Gastrocnemius medialis (tissue), 4 donors: Measurements from ENCODE around the gene HSPG2.

Experiments
- POLR2A ChIP-seq, 2 donors: fragments of 450-650 bp; IDR thresholded peaks; one replicate each; pipeline ENCODE4 v1.6.1; 2017; ENCODE audit warnings: antibody characterized with exemption in 2 of 2, mild to moderate bottlenecking in 2 of 2, moderate library complexity in 2 of 2
- TF ChIP-seq, protein P1 (sequence below), 5 experiments: fragments of 450-650 bp in 3 of 5; fragments of 200-600 bp in 2 of 5; sonication (generic) in 2 of 5; IDR thresholded peaks in 4 of 5; conservative IDR thresholded peaks in 1 of 5; 1 replicate in 4 of 5; 2 replicates in 1 of 5; pipeline ENCODE4 v1.5.1; 2016 to 2019; ENCODE audit warnings: antibody characterized with exemption in 5 of 5, mild to moderate bottlenecking in 3 of 5, moderate library complexity in 3 of 5

DNA sequence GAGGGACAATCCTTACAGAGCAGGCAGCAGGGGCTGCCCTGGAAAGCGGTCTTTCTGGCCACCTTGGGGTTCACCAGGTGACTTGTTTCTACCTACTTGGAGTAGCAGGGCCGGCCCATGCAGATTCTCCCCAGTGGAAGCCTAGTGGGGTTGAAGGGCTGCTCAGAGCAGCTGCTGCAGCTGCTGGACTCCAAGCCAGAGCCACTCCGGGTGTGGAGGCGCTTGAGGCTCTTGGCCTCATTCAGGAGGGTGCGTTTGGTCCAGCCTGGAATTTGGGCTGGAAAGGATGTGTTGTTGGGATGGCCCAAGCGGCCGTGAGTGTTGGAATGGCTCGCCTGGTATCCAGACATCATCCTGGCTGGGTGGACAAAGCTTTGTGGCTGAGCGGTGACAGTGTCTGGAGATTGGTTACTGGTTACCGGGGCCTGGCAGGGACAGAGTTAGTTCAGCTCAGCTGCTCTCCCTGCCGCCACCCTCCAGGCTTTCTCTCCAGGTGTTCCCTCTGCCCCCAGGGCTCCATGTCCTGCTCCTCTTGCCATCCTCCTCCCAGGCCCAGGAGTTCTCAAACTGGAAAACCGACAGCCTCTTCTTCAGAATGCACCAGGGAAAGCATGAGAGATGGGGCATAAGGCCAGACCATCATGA, 14.2 kb upstream of the HSPG2 start:
- TF ChIP-seq, protein P1, sequence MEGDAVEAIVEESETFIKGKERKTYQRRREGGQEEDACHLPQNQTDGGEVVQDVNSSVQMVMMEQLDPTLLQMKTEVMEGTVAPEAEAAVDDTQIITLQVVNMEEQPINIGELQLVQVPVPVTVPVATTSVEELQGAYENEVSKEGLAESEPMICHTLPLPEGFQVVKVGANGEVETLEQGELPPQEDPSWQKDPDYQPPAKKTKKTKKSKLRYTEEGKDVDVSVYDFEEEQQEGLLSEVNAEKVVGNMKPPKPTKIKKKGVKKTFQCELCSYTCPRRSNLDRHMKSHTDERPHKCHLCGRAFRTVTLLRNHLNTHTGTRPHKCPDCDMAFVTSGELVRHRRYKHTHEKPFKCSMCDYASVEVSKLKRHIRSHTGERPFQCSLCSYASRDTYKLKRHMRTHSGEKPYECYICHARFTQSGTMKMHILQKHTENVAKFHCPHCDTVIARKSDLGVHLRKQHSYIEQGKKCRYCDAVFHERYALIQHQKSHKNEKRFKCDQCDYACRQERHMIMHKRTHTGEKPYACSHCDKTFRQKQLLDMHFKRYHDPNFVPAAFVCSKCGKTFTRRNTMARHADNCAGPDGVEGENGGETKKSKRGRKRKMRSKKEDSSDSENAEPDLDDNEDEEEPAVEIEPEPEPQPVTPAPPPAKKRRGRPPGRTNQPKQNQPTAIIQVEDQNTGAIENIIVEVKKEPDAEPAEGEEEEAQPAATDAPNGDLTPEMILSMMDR (IDR thresholded peaks at IDR 0.05 in 4 of 5, conservative IDR thresholded peaks at IDR 0.05 in 1 of 5), result no peak
- TF ChIP-seq POLR2A (IDR thresholded peaks at IDR 0.05), result no peak
